Measurements from ENCODE around the gene PCDHGA9.

GRCh38 chr5:141413540-141414069 is 11.0 kb downstream of the PCDHGA9 start:
- TF ChIP-seq CTCF (IDR thresholded peaks at IDR 0.05), result no peak
- no peak for TF ChIP-seq POLR2A (IDR thresholded peaks at IDR 0.05)

Measured in Peyer's patch (tissue), 4 donors.